GM19468 (cell line): ENCODE measurements around the gene IFNL4.
"Not testable (repeated sequence)": the region's sequence is repeated elsewhere in the genome, so short reads cannot be mapped to it uniquely, and the experiment has no call there.

Source experiments
- ATAC-seq: cut with Tn5 transposase; IDR thresholded peaks from one replicate; pipeline ENCODE4 v1.9.1; 2021; ENCODE audit warnings: mild to moderate bottlenecking, moderate library complexity, moderate number of reproducible peaks; ENCODE audit not compliant: unreplicated experiment; ENCODE audit errors: extremely low read depth

The IFNL4 gene

GRCh38 chr19:39248806-39249205, at the start of gene IFNL4:
Gene IFNL4 (minus strand): TSS chr19:39248856.
- no peak for ATAC-seq

GRCh38 chr19:39297931-39298634, 49.4 kb upstream of the IFNL4 start:
- no peak for ATAC-seq

- ATAC-seq: no peak
Measured at GRCh38 chr19:39296906-39297305, 48.2 kb upstream of the IFNL4 start.

- ATAC-seq: no peak
Measured at GRCh38 chr19:39296055-39296645, 47.5 kb upstream of the IFNL4 start, which contains the start of gene IFNL1. Gene IFNL1 (plus strand): TSS chr19:39296407. CDS start chr19:39296422, 15 bp downstream.

- ATAC-seq: no peak
Measured at GRCh38 chr19:39293394-39293793, 44.7 kb upstream of the IFNL4 start.

- ATAC-seq: no peak
Measured at GRCh38 chr19:39284032-39284431, 35.4 kb upstream of the IFNL4 start.

GRCh38 chr19:39282021-39282420, 33.4 kb upstream of the IFNL4 start:
- ATAC-seq: no peak

- ATAC-seq: no peak
Measured at GRCh38 chr19:39277598-39277997, 28.9 kb upstream of the IFNL4 start.

GRCh38 chr19:39276740-39277139, 28.1 kb upstream of the IFNL4 start:
- no peak for ATAC-seq

- no peak for ATAC-seq
Measured at GRCh38 chr19:39275578-39275977, 26.9 kb upstream of the IFNL4 start.

- ATAC-seq: not testable (repeated sequence)
Measured at GRCh38 chr19:39273859-39274258, 25.2 kb upstream of the IFNL4 start.

- no peak for ATAC-seq
Measured at GRCh38 chr19:39270036-39270871, 21.6 kb upstream of the IFNL4 start.

- ATAC-seq: not testable (repeated sequence)
Measured at GRCh38 chr19:39269369-39269768, 20.7 kb upstream of the IFNL4 start.

- ATAC-seq: not testable (repeated sequence)
Measured at GRCh38 chr19:39268531-39269223, 20.0 kb upstream of the IFNL4 start.

GRCh38 chr19:39268085-39268484, 19.4 kb upstream of the IFNL4 start, which contains the start of gene IFNL2:
Gene IFNL2 (plus strand): TSS chr19:39268396. CDS start chr19:39268569, 173 bp downstream.
- not testable (repeated sequence) for ATAC-seq

- no peak for ATAC-seq
Measured at GRCh38 chr19:39265321-39265916, 16.8 kb upstream of the IFNL4 start.

- no peak for ATAC-seq
Measured at GRCh38 chr19:39264306-39265290, 15.9 kb upstream of the IFNL4 start.

- ATAC-seq: no peak
Measured at GRCh38 chr19:39263912-39264305, 15.3 kb upstream of the IFNL4 start.

GRCh38 chr19:39262496-39262895, 13.8 kb upstream of the IFNL4 start:
- no peak for ATAC-seq
